Measurements from ENCODE around the gene GCM1. TPM values are rescaled to one million over a fixed set of nuclear protein-coding genes. Genes with fewer than 3 reads are reported as not detected.

GCM1 gene
- total RNA-seq, 6 experiments from 2014 or later: not detected

GRCh38 chr6:53115113-53115512 lies 33.5 kb downstream of the GCM1 start:
- 92% methylated on average over 1 of the region's 1 CpG for WGBS (ENCODE audit: insufficient coverage, low coverage, low lambda C conversion rate, missing lambda C conversion rate)
- H3K9me3 ChIP-seq: no peaks in the 10 kb centered on the region
- no peak overlapping the region for H3K27ac ChIP-seq
- intact Hi-C loops (cut with DNase I): no loop called here
- H3K36me3 ChIP-seq: no peaks in the 10 kb centered on the region
- H3K27me3 ChIP-seq: no peaks in the 10 kb centered on the region
- no peak for ATAC-seq
- TF ChIP-seq POLR2A (IDR thresholded peaks at IDR 0.05) (no peak), CTCF (IDR thresholded peaks at IDR 0.05) (no peak)
- H3K4me3 ChIP-seq: no peak overlapping the region
- no peak for DNase-seq
- no peaks in the 10 kb centered on the region for H3K4me1 ChIP-seq

- Histone ChIP-seq H3K4me3 (no peak overlapping the region), H3K27ac (no peak overlapping the region), H3K4me1 (no peaks in the 10 kb centered on the region), H3K27me3 (no peaks in the 10 kb centered on the region), H3K9me3 (no peaks in the 10 kb centered on the region), H3K36me3 (no peaks in the 10 kb centered on the region)
- 60% methylated on average over 4 of the region's 4 CpGs for WGBS (ENCODE audit: insufficient coverage, low coverage, low lambda C conversion rate, missing lambda C conversion rate)
- intact Hi-C loops (cut with DNase I): no loop called here
- DNase-seq: no peak
- no peak for ATAC-seq
- TF ChIP-seq POLR2A (IDR thresholded peaks at IDR 0.05) (no peak), CTCF (IDR thresholded peaks at IDR 0.05) (no peak)
These were observed 34.9 kb downstream of the GCM1 start for GRCh38 chr6:53113742-53114141.

- DNase-seq (no peak), ATAC-seq (no peak)
These were observed 35.8 kb downstream of the GCM1 start for GRCh38 chr6:53112871-53113270.

GRCh38 chr6:53112404-53112803 lies 36.2 kb downstream of the GCM1 start:
- Histone ChIP-seq H3K4me3 (no peak overlapping the region), H3K4me1 (no peaks in the 10 kb centered on the region), H3K27me3 (no peaks in the 10 kb centered on the region), H3K9me3 (no peaks in the 10 kb centered on the region), H3K27ac (no peak overlapping the region), H3K36me3 (no peaks in the 10 kb centered on the region)
- ATAC-seq: peak in 2 of 4 donors; percentile 10 to 41
- intact Hi-C loops (cut with DNase I): no loop called here
- TF ChIP-seq POLR2A (IDR thresholded peaks at IDR 0.05) (no peak), CTCF (IDR thresholded peaks at IDR 0.05) (no peak)
- no peak for DNase-seq

More at GRCh38 chr6:53112871-53113270, 35.8 kb downstream of the GCM1 start:
- no peak overlapping the region for H3K27ac ChIP-seq
- TF ChIP-seq POLR2A (IDR thresholded peaks at IDR 0.05): no peak
- TF ChIP-seq CTCF (IDR thresholded peaks at IDR 0.05): no peak
- H3K9me3 ChIP-seq: no peaks in the 10 kb centered on the region
- H3K27me3 ChIP-seq: no peaks in the 10 kb centered on the region
- WGBS (ENCODE audit: insufficient coverage, low coverage, low lambda C conversion rate, missing lambda C conversion rate): 60% methylated on average over 1 of the region's 1 CpG
- H3K4me3 ChIP-seq: no peak overlapping the region
- H3K4me1 ChIP-seq: no peaks in the 10 kb centered on the region
- intact Hi-C loops (cut with DNase I): no loop called here
- no peaks in the 10 kb centered on the region for H3K36me3 ChIP-seq

- H3K27ac ChIP-seq: no peak overlapping the region
- no peaks in the 10 kb centered on the region for H3K36me3 ChIP-seq
- no peak overlapping the region for H3K4me3 ChIP-seq
- no peak for TF ChIP-seq CTCF (IDR thresholded peaks at IDR 0.05)
- no peak for TF ChIP-seq POLR2A (IDR thresholded peaks at IDR 0.05)
- no peaks in the 10 kb centered on the region for H3K9me3 ChIP-seq
- no peak for DNase-seq
- no peaks in the 10 kb centered on the region for H3K4me1 ChIP-seq
- 68% methylated on average over 6 of the region's 6 CpGs for WGBS (ENCODE audit: insufficient coverage, low coverage, low lambda C conversion rate, missing lambda C conversion rate)
- intact Hi-C loops (cut with DNase I): no loop called here
- ATAC-seq: no peak
- H3K27me3 ChIP-seq: no peaks in the 10 kb centered on the region
These were observed 36.8 kb downstream of the GCM1 start for GRCh38 chr6:53111865-53112264.
